Transverse colon (tissue), 4 donors: Measurements from ENCODE around the gene DGCR2.

Experiments used
- POLR2AphosphoS5 ChIP-seq, 3 donors: sonication (generic); formaldehyde crosslinking; IDR thresholded peaks; one replicate each; pipeline ENCODE4 v1.6.1; 2016; ENCODE audit warnings: antibody characterized with exemption in 3 of 3
- TF ChIP-seq, protein P1 (sequence below), 5 experiments: fragments of 200-600 bp in 3 of 5; fragments of 450-650 bp in 2 of 5; sonication (generic) in 3 of 5; IDR thresholded peaks; 1 replicate in 2 of 5; 2 replicates in 3 of 5; pipeline ENCODE4 v1.5.1; 2016 to 2017; ENCODE audit warnings: antibody characterized with exemption in 5 of 5, inconsistent platforms in 3 of 5, mild to moderate bottlenecking in 2 of 5, moderate library complexity in 1 of 5

DNA sequence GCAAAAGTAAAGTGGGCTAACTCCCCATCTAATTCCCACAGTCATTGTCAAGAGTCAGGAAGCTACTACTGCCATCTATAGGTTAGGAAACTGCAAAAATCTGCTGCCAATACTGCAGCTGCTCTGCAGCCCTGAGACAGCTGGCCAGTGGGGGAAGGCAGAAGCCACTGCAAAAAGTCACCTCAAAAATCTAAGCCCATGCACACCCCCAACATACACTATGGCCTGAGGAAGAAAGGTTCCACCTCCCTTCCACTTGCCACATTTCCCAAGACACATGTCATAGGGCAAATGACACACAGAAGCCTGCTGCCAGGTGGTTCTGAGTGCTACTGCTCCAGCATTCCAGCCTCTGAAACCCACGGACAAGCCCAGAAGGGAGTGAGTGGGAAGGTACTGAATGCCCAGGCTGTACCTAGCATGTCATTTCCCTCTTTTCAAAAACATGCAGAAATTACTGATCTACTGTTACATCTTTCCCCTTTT, 36.9 kb downstream of the DGCR2 start:
- TF ChIP-seq, protein P1, sequence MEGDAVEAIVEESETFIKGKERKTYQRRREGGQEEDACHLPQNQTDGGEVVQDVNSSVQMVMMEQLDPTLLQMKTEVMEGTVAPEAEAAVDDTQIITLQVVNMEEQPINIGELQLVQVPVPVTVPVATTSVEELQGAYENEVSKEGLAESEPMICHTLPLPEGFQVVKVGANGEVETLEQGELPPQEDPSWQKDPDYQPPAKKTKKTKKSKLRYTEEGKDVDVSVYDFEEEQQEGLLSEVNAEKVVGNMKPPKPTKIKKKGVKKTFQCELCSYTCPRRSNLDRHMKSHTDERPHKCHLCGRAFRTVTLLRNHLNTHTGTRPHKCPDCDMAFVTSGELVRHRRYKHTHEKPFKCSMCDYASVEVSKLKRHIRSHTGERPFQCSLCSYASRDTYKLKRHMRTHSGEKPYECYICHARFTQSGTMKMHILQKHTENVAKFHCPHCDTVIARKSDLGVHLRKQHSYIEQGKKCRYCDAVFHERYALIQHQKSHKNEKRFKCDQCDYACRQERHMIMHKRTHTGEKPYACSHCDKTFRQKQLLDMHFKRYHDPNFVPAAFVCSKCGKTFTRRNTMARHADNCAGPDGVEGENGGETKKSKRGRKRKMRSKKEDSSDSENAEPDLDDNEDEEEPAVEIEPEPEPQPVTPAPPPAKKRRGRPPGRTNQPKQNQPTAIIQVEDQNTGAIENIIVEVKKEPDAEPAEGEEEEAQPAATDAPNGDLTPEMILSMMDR (IDR thresholded peaks at IDR 0.05), result no peak
- TF ChIP-seq POLR2AphosphoS5 (IDR thresholded peaks at IDR 0.05), result no peak
